Liver (tissue), 3 donors: ENCODE data around the gene MIB2.

Experiments
- ATF3 ChIP-seq: IDR thresholded peaks from 2 replicates; pipeline ENCODE4 v1.6.1; 2016; ENCODE audit warnings: antibody characterized with exemption
- CTCF ChIP-seq: fragments of 150-350 bp; IDR thresholded peaks from 2 replicates; pipeline ENCODE4 v1.5.1; 2017; ENCODE audit warnings: improper control_type of control experiment, low read depth, low read length; ENCODE audit not compliant: missing input control
- RAD21 ChIP-seq, 2 donors: IDR thresholded peaks; 2 replicates each; pipeline ENCODE4 v1.6.1; 2016; ENCODE audit warnings: antibody characterized with exemption in 2 of 2, mild to moderate bottlenecking in 2 of 2
- RXRA ChIP-seq, 2 donors: IDR thresholded peaks; 2 replicates each; pipeline ENCODE4 v1.6.1; 2017 to 2018; ENCODE audit warnings: antibody characterized with exemption in 2 of 2, mild to moderate bottlenecking in 1 of 2
- donor health status: healthy.
- donor health status: healthy.

GRCh38 chr1:1671365-1672119 lies 56.2 kb downstream of the MIB2 start:
- no peak for TF ChIP-seq CTCF
- no peak for TF ChIP-seq RAD21 (IDR thresholded peaks at IDR 0.05)
- TF ChIP-seq RXRA (IDR thresholded peaks at IDR 0.05), result no peak
- no peak for TF ChIP-seq ATF3
